ENCODE measurements around the gene ELMO1. TPM values are rescaled to one million over a fixed set of nuclear protein-coding genes. Genes with fewer than 3 reads are reported as not detected.

Gene ELMO1
- total and polyA plus RNA-seq, 12 donors, result 7.5 to 46.8 (median 14.9) TPM

DNA sequence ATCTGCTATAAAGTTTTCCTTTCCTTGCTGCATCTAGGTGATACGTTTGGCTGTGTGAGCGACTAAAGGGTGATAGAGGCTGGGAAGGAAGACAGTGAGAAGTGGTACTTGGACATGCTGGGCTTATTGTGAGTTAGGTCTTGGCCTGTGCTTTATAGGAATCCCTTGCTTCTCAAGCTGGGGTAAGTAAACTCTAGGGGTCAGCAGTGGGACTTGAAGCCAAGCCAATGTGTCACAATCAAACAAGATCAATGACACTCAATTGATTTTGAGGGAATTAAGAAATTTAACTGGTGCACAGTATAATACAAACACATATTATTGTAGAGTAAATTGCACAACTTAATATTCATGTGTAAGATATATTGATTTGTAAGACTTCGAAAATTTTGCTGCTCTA lies 568.6 kb downstream of the ELMO1 start:
- Histone ChIP-seq H3K4me1 (replicated peaks in 1 of 2) (no peaks in the 10 kb centered on the region), H3K27ac (no peak overlapping the region), H3K36me3 (replicated peaks in 1 of 2) (no peaks in the 10 kb centered on the region), H3K9me3 (replicated peaks in 1 of 3) (no peaks in the 10 kb centered on the region), H3K4me3 (no peak overlapping the region), H3K27me3 (no peaks in the 10 kb centered on the region)
- intact Hi-C loops (cut with DNase I), result no loop called here
- WGBS, 4 donors, result 84 to 93% (median 89%) methylated on average over 3 of the region's 3 CpGs
- DNase-seq, result no peak
- TF ChIP-seq, protein P1, sequence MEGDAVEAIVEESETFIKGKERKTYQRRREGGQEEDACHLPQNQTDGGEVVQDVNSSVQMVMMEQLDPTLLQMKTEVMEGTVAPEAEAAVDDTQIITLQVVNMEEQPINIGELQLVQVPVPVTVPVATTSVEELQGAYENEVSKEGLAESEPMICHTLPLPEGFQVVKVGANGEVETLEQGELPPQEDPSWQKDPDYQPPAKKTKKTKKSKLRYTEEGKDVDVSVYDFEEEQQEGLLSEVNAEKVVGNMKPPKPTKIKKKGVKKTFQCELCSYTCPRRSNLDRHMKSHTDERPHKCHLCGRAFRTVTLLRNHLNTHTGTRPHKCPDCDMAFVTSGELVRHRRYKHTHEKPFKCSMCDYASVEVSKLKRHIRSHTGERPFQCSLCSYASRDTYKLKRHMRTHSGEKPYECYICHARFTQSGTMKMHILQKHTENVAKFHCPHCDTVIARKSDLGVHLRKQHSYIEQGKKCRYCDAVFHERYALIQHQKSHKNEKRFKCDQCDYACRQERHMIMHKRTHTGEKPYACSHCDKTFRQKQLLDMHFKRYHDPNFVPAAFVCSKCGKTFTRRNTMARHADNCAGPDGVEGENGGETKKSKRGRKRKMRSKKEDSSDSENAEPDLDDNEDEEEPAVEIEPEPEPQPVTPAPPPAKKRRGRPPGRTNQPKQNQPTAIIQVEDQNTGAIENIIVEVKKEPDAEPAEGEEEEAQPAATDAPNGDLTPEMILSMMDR (IDR thresholded peaks at IDR 0.05), result no peak
- no peak for TF ChIP-seq POLR2A (IDR thresholded peaks at IDR 0.05)

DNA sequence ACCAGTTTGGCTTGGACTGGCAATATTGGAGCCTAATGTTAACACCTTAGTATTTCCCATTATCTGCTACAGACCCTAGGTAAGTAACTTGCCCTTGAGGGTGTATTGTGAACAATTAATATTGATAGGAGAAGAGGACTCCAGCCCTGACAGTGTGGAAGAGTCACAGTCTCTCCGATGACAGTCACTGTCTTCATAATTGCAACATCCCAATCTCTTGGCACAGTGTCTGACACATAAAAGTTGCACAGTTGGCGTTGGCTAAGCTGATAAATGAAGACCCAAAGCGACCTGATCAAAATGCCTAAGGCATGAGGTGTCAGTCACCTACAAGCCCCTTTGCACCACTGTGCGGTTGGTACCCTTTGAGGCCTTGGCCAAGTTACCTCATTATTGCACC lies 569.6 kb downstream of the ELMO1 start:
- Histone ChIP-seq H3K4me1 (replicated peaks in 1 of 2) (no peaks in the 10 kb centered on the region), H3K27ac (no peak overlapping the region), H3K9me3 (replicated peaks in 1 of 3) (no peaks in the 10 kb centered on the region), H3K36me3 (replicated peaks in 1 of 2) (no peaks in the 10 kb centered on the region), H3K27me3 (no peaks in the 10 kb centered on the region), H3K4me3 (no peak overlapping the region)
- 55 to 80% (median 65%) methylated on average over 3 to 4 of the region's 4 CpGs for WGBS, 4 donors
- TF ChIP-seq, protein P1 (IDR thresholded peaks at IDR 0.05), result no peak
- TF ChIP-seq POLR2A (IDR thresholded peaks at IDR 0.05), result no peak
- no peak for DNase-seq
- intact Hi-C loops (cut with DNase I), result no loop called here

DNA sequence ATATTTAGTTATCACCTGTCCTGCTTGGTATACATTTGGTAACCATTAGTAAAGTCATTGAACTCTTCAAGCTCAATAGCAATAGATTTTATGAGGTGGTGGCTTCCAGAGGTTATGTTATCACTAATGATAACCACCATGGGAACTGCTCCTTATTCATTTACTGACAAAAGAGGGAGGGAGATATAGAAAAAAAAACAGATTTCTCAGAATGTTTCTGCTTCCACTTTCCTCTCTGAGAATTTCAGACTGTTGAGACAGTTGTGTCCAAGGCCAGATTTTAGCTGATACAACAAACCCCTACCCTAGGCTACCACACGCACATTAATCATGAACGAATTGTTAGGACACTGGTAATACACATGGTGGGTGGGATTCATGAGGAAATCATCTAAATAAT lies 570.4 kb downstream of the ELMO1 start:
- H3K36me3 ChIP-seq (replicated peaks in 1 of 2), result no peaks in the 10 kb centered on the region
- H3K9me3 ChIP-seq (replicated peaks in 1 of 3), result no peaks in the 10 kb centered on the region
- intact Hi-C loops (cut with DNase I), result no loop called here
- TF ChIP-seq, protein P1 (IDR thresholded peaks at IDR 0.05), result no peak
- TF ChIP-seq POLR2A (IDR thresholded peaks at IDR 0.05), result no peak
- DNase-seq, result no peak
- H3K27me3 ChIP-seq, result no peaks in the 10 kb centered on the region
- WGBS, 4 donors, result 81 to 96% (median 85%) methylated on average over 2 of the region's 2 CpGs
- no peaks in the 10 kb centered on the region for H3K4me1 ChIP-seq (replicated peaks in 1 of 2)
- H3K27ac ChIP-seq, result no peak overlapping the region
- H3K4me3 ChIP-seq, result no peak overlapping the region

DNA sequence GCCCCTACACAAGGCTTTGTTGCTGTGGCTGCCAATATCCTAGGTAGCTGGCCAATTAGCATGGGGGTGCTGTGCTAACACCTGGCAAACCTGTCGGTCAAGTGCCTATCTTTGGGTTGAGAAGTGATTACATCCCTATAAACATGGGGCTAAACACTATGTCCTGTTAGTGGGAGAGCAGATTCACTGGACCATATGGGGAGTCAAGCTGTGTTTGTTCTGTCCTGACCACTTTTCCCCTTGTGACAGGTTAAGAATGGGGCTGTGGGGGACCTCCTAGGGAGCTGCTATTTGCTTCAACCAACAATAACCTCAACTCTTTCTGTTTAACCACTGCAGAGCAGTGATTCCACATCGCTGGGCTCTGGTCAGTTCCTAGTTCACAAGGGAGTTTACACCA lies 572.9 kb downstream of the ELMO1 start:
- Histone ChIP-seq H3K4me3 (no peak overlapping the region), H3K36me3 (replicated peaks in 1 of 2) (no peaks in the 10 kb centered on the region), H3K27me3 (no peaks in the 10 kb centered on the region), H3K4me1 (replicated peaks in 1 of 2) (no peaks in the 10 kb centered on the region), H3K9me3 (replicated peaks in 1 of 3) (no peaks in the 10 kb centered on the region), H3K27ac (no peak overlapping the region)
- WGBS, 4 donors, result 81 to 100% (median 90%) methylated on average over 1 to 2 of the region's 2 CpGs
- intact Hi-C loops (cut with DNase I), result no loop called here
- DNase-seq, result no peak
- TF ChIP-seq, protein P1 (IDR thresholded peaks at IDR 0.05), result no peak
- no peak for TF ChIP-seq POLR2A (IDR thresholded peaks at IDR 0.05)

Data from adrenal gland (tissue), 12 donors.